H1 (cell line): ENCODE data around the gene PTP4A1. TPM values are rescaled to one million over a fixed set of nuclear protein-coding genes. Genes with fewer than 3 reads are reported as not detected.

ENCODE experiments used
- HDAC2 ChIP-seq, 2 experiments: fragments of 300-600 bp in 1 of 2; sonication (generic) in 1 of 2; IDR thresholded peaks; 2 replicates each; pipeline ENCODE4 v1.6.1; 2011 to 2012; ENCODE audit warnings: low read depth in 2 of 2, low read length in 2 of 2, mild to moderate bottlenecking in 2 of 2, moderate library complexity in 2 of 2, borderline replicate concordance in 1 of 2, inconsistent platforms in 1 of 2
- POLR2AphosphoS5 ChIP-seq: IDR thresholded peaks from 2 replicates; pipeline ENCODE4 v1.6.1; 2011; ENCODE audit warnings: low read depth, low read length
- RFX5 ChIP-seq: IDR thresholded peaks from 2 replicates; pipeline ENCODE4 v1.6.1; 2011; ENCODE audit warnings: low read depth, low read length, improper control_type of control experiment, borderline replicate concordance
- RXRA ChIP-seq: IDR thresholded peaks from 2 replicates; pipeline ENCODE4 v1.6.1; 2011; ENCODE audit warnings: low read depth, mild to moderate bottlenecking, low read length, moderate library complexity; ENCODE audit not compliant: insufficient read depth
- TBP ChIP-seq: IDR thresholded peaks from 2 replicates; pipeline ENCODE4 v1.6.1; 2011; ENCODE audit warnings: low read depth, low read length, improper control_type of control experiment
- ZNF274 ChIP-seq: IDR thresholded peaks from 2 replicates; pipeline ENCODE4 v1.7.0; 2012; ENCODE audit warnings: low read length, borderline replicate concordance; ENCODE audit errors: extremely low read depth
- polyA plus RNA-seq, 7 experiments: library from polyadenylated mRNA; depleted of rRNA in 3 of 7; stranded (reverse) in 5 of 7; unstranded in 2 of 7; fragments of >200 nt in 5 of 7; fragments of 200-250 nt in 2 of 7; gene quantifications; 1 replicate in 5 of 7; 2 replicates in 1 of 7; 4 replicates in 1 of 7; pipeline versions ENCODE4 v1.2.1 to v1.2.3, GENCODE V29; 2011 to 2013; ENCODE audit warnings: missing spikeins in 2 of 7, mixed read lengths in 2 of 7
- total RNA-seq: library from RNA; stranded (reverse); fragmentation: NEBNext Ultra II Directional; extraction: Animal tissue kit (Norgen Biotek cat#: 25700); gene quantifications from 2 replicates; pipeline ENCODE4 v1.2.1, GENCODE V29; 2021

Gene PTP4A1
- total and polyA plus RNA-seq, 2 of the 8 experiments (the other 6 are each of a cell fraction or from before 2014, with no cell fraction given) = 21.1 to 76.3 TPM

- TF ChIP-seq RXRA (no peak), POLR2AphosphoS5 (no peak), TBP (no peak), ZNF274 (no peak), RFX5 (no peak), HDAC2 (IDR thresholded peaks at IDR 0.05; ENCODE audit: borderline replicate concordance in 1 of 2, low read depth in 2 of 2, low read length in 2 of 2) (no peak)
Observed at GRCh38 chr6:63546236-63546635, 26.0 kb upstream of the PTP4A1 start (continued).
